ENCODE measurements around the gene PTGES3L.
A peak's percentile ranks its signal among the peaks of the same experiment; 100 is the strongest.

PTGES3L gene

GRCh38 chr17:42979511-42980273, at the start of gene PTGES3L:
Gene PTGES3L (minus strand): TSS chr17:42980080. CDS start chr17:42980053, 27 bp downstream.
- Histone ChIP-seq H3K27me3 (ENCODE audit: low read depth) (no peaks in the 10 kb centered on the region), H3K4me1 (peaks cover 12% of the 10 kb centered on the region), H3K9me3 (no peaks in the 10 kb centered on the region), H3K4me3 (peak within 1 kb of the TSS; percentile 76), H3K36me3 (replicated peaks) (peaks cover 6% of the 10 kb centered on the region)
- DNase-seq (ENCODE audit: low spot score in 2 of 2) = peak; percentile 39 to 66
- in situ Hi-C loops (cut with MboI; ENCODE audit: low sequenced_read_pairs) = no loop called here

GRCh38 chr17:43028221-43028861, 48.5 kb upstream of the PTGES3L start:
- DNase-seq (ENCODE audit: low spot score in 2 of 2) = no peak
- H3K9me3 ChIP-seq = no peaks in the 10 kb centered on the region
- no peaks in the 10 kb centered on the region for H3K36me3 ChIP-seq (replicated peaks)
- H3K4me1 ChIP-seq = no peaks in the 10 kb centered on the region
- no peak overlapping the region for H3K4me3 ChIP-seq
- in situ Hi-C loops (cut with MboI; ENCODE audit: low sequenced_read_pairs) = no loop called here
- no peaks in the 10 kb centered on the region for H3K27me3 ChIP-seq (ENCODE audit: low read depth)

DNA sequence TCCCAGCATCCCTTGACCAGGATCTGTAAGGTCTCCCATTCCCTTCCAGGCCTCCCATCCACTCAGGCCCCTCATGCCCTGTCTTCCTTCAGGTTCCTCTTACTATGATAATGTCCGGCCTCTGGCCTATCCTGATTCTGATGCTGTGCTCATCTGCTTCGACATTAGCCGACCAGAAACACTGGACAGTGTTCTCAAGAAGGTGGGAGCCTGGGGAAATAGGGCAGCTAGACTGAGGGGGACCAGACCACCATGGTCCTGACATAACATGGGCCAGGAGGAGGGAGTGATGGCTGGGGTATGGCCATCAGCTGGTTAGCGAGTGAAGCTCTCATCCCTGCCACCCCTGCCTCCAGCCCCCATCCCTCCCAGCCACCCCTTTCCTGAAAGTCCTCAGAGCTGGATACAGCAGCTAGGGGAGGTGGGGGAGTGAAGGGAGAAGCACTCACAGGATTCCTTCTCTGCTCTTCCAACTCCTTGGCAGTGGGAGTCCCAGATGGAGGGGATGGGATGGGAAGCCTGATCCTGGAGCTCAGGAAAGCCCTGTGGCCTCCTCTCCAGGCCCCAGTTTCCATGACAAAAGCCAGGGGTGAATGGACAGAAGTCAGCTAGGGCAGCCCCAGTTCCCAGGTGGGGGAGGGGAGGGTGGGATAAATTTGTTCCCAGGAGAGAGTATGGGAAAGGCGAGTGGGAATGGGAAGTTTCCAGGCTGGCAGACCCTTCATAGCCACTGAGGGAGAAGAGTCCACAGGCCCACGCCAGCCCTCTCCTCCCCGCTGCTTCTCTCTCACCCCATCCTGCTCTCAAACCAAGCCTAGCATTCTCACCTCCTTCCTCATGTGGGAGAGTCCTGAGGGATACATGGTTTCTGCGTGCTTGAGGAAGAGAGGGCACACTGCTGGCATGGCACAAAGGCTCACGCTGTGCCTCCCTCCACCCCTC, 47.5 kb upstream of the PTGES3L start:
- DNase-seq (ENCODE audit: low spot score in 2 of 2) = no peak
- Histone ChIP-seq H3K4me3 (no peak overlapping the region), H3K4me1 (no peaks in the 10 kb centered on the region), H3K9me3 (no peaks in the 10 kb centered on the region), H3K27me3 (ENCODE audit: low read depth) (no peaks in the 10 kb centered on the region), H3K36me3 (replicated peaks) (no peaks in the 10 kb centered on the region)
- in situ Hi-C loops (cut with MboI; ENCODE audit: low sequenced_read_pairs) = no loop called here

- Histone ChIP-seq H3K4me3 (no peak overlapping the region), H3K4me1 (no peaks in the 10 kb centered on the region), H3K27me3 (ENCODE audit: low read depth) (no peaks in the 10 kb centered on the region), H3K36me3 (replicated peaks) (no peaks in the 10 kb centered on the region), H3K9me3 (no peaks in the 10 kb centered on the region)
- DNase-seq (ENCODE audit: low spot score in 2 of 2) = no peak
- in situ Hi-C loops (cut with MboI; ENCODE audit: low sequenced_read_pairs) = no loop called here
Observed at GRCh38 chr17:43026595-43026994, 46.7 kb upstream of the PTGES3L start.

GRCh38 chr17:43025766-43026537, 46.1 kb upstream of the PTGES3L start:
- peak overlapping the region; percentile 48 for H3K4me3 ChIP-seq
- no peaks in the 10 kb centered on the region for H3K27me3 ChIP-seq (ENCODE audit: low read depth)
- DNase-seq (ENCODE audit: low spot score in 2 of 2) = no peak
- no peaks in the 10 kb centered on the region for H3K36me3 ChIP-seq (replicated peaks)
- in situ Hi-C loops (cut with MboI; ENCODE audit: low sequenced_read_pairs) = no loop called here
- H3K4me1 ChIP-seq = 0 out of 2 replicates have a peak, but pooled peaks cover 1% of the 10 kb centered on the region
- no peaks in the 10 kb centered on the region for H3K9me3 ChIP-seq

GRCh38 chr17:43025290-43025657, 45.4 kb upstream of the PTGES3L start:
- in situ Hi-C loops (cut with MboI; ENCODE audit: low sequenced_read_pairs) = no loop called here

DNA sequence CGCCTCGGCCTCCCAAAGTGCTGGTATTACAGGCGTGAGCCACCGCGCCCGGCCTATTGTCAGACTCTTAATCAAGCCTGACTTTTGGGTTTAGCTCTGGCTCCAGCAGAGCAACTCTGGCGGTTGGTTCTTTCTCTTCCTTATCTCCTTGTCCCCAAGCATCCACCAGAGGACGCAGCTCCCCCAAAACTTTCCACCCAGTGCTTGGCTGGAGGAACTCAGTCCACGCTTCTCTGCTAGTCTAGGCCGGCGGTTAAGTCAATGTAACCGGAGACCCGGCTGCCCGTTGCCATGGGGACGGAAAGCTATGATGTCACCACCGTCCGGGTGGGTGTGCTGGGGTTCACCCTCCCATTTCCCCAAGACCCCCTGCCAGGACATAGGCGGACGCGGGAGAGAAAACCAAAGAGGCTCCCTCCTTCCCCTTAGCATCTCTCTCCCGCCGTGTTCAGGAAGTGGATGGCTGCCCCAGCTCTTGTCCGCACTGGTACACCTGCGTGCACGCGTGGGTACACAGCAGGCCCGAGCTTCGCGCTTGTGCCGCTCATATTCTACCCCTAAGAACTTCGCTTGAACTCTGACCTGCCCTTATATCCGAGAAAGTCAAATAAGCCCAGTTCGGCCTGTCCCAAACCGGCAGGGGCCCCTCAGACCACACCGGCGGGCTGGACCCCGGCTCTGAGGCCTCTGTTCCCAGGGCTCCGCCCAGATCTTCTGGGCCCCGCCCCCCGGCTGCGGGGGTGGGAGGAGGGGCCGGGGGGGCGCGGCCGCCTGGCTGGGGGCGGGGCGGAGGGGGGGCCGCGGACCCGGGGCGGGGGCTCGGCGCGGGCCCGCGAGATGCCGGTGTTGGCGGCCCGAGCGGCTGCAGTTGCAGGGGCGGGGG, 44.8 kb upstream of the PTGES3L start, which contains the start of gene RND2:
TSS of gene RND2 (plus strand) at position 825 of the 883 bp plus-strand sequence. CDS start 117 bp downstream, outside the sequence.
- in situ Hi-C loops (cut with MboI; ENCODE audit: low sequenced_read_pairs) = no loop called here
- peak within 1 kb of the TSS; percentile 48 for H3K4me3 ChIP-seq

More at GRCh38 chr17:43025290-43025657, 45.4 kb upstream of the PTGES3L start:
- Histone ChIP-seq H3K4me1 (peaks cover 2% of the 10 kb centered on the region; the same call in 1 of the 2 replicates), H3K4me3 (peak overlapping the region; percentile 48), H3K9me3 (no peaks in the 10 kb centered on the region), H3K36me3 (replicated peaks) (no peaks in the 10 kb centered on the region; the same call in 1 of the 2 replicates), H3K27me3 (ENCODE audit: low read depth) (no peaks in the 10 kb centered on the region)
- DNase-seq (ENCODE audit: low spot score in 2 of 2) = peak; percentile 21 to 27

DNA sequence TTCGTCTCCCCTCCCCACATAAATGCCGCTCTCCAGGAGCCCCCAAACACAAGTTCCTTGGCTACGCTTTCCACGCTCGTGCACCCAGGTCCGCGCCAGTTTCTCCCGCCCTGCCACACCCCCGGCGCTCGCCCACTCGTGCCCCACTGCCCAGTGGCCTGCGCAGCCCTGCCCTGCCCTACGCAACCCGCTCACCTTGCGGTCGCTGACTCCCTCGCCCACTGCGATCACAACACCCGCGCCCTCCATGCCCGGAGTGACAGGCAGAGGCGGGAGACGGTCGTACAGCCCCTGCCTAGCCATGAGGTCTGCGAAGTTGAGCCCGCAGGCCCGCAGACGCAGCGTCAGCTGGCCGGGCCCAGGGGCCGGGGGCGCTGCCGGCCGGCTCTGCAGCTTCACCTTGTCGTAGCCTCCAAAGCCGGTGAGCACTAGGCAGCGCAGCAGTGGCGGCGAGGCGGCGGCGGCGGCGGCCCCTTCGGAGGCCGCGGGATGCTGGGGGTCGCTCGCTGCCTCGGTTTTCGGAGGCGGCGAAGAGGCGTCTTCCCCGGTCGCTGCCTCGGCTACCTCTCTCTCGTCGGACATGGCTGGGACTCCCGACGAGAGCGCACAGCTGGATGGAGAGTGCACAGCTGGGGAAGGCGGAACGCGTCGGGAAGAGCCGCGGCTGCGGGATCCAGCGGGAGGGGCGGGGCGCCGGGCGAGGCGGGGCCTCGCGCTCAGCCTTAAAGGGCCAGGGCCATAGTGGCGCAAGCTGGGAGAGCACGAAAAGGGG, 42.0 kb upstream of the PTGES3L start, which contains the start of gene VAT1:
TSS of gene VAT1 (minus strand) at position 645 of the 772 bp plus-strand sequence. CDS start at position 582, 63 bp downstream.
- peaks cover 2% of the 10 kb centered on the region for H3K4me1 ChIP-seq
- H3K9me3 ChIP-seq = no peaks in the 10 kb centered on the region
- H3K27me3 ChIP-seq (ENCODE audit: low read depth) = no peaks in the 10 kb centered on the region
- in situ Hi-C loops (cut with MboI; ENCODE audit: low sequenced_read_pairs) = no loop called here
- H3K36me3 ChIP-seq (replicated peaks) = peaks cover 10% of the 10 kb centered on the region
- peak; percentile 78 to 91 for DNase-seq (ENCODE audit: low spot score in 2 of 2)
- H3K4me3 ChIP-seq = peak within 1 kb of the TSS; percentile 88

More for the DNA sequence above, 44.8 kb upstream of the PTGES3L start, which contains the start of gene RND2:
- DNase-seq (ENCODE audit: low spot score in 2 of 2) = peak; percentile 94 to 96
- Histone ChIP-seq H3K27me3 (ENCODE audit: low read depth) (no peaks in the 10 kb centered on the region), H3K9me3 (no peaks in the 10 kb centered on the region), H3K36me3 (replicated peaks) (no peaks in the 10 kb centered on the region; the same call in 1 of the 2 replicates), H3K4me1 (peaks cover 2% of the 10 kb centered on the region; the same call in 1 of the 2 replicates)

GRCh38 chr17:43020789-43021740, 41.2 kb upstream of the PTGES3L start:
- H3K4me1 ChIP-seq = peaks cover 2% of the 10 kb centered on the region
- peak; percentile 25 to 76 for DNase-seq (ENCODE audit: low spot score in 2 of 2)
- H3K36me3 ChIP-seq (replicated peaks) = peaks cover 16% of the 10 kb centered on the region
- H3K4me3 ChIP-seq = peak overlapping the region; percentile 88
- in situ Hi-C loops (cut with MboI; ENCODE audit: low sequenced_read_pairs) = no loop called here
- no peaks in the 10 kb centered on the region for H3K27me3 ChIP-seq (ENCODE audit: low read depth)
- no peaks in the 10 kb centered on the region for H3K9me3 ChIP-seq

GRCh38 chr17:43020030-43020621, 40.2 kb upstream of the PTGES3L start:
- Histone ChIP-seq H3K9me3 (no peaks in the 10 kb centered on the region), H3K4me1 (peaks cover 2% of the 10 kb centered on the region), H3K36me3 (replicated peaks) (peaks cover 22% of the 10 kb centered on the region), H3K4me3 (no peak overlapping the region), H3K27me3 (ENCODE audit: low read depth) (no peaks in the 10 kb centered on the region)
- no peak for DNase-seq (ENCODE audit: low spot score in 2 of 2)
- in situ Hi-C loops (cut with MboI; ENCODE audit: low sequenced_read_pairs) = no loop called here
